Natural killer cell (primary cell): ENCODE data around the gene ABCB9. TPM values are rescaled to one million over a fixed set of nuclear protein-coding genes. Genes with fewer than 3 reads are reported as not detected.

Experiments
- ATAC-seq, 3 donors: fragments of 150-1000 bp in 2 of 3; fragments of 200-7000 bp in 1 of 3; cut with Tn5 transposase; 1 replicate in 1 of 3; 2 replicates in 2 of 3; pipeline ENCODE4 v1.10.0; 2021; ENCODE audit warnings: mild to moderate bottlenecking in 2 of 3, moderate library complexity in 2 of 3
- DNase-seq, 2 donors: peaks; one replicate each; pipeline versions ENCODE4 v3.0.0 to v3.0.0-alpha.2; 2013 to 2021; ENCODE audit warnings: mixed read lengths in 1 of 2
- H3K27ac ChIP-seq: one replicate; pipeline ENCODE4 v1.5.1; 2013; ENCODE audit warnings: mild to moderate bottlenecking, low read length
- H3K27me3 ChIP-seq: one replicate; pipeline ENCODE4 v1.6.1; 2013; ENCODE audit warnings: low read length; ENCODE audit not compliant: control insufficient read depth, insufficient read depth
- H3K36me3 ChIP-seq: one replicate; pipeline ENCODE4 v1.6.1; 2013; ENCODE audit warnings: low read length; ENCODE audit not compliant: control insufficient read depth, insufficient read depth
- H3K4me1 ChIP-seq: one replicate; pipeline ENCODE4 v1.6.1; 2013; ENCODE audit warnings: low read length; ENCODE audit not compliant: control insufficient read depth, insufficient read depth
- H3K4me3 ChIP-seq: one replicate; pipeline ENCODE4 v1.5.1; 2013; ENCODE audit warnings: low read length
- H3K9me3 ChIP-seq: one replicate; pipeline ENCODE4 v1.6.1; 2013; ENCODE audit warnings: low read length; ENCODE audit not compliant: control insufficient read depth, insufficient read depth
- H3K27ac Mint-ChIP-seq, 2 donors: one replicate each; pipeline ENCODE4 v1.8.0; 2022; ENCODE audit warnings: mild to moderate bottlenecking in 2 of 2, mixed read lengths in 2 of 2, moderate library complexity in 1 of 2
- H3K27me3 Mint-ChIP-seq, 2 donors: one replicate each; pipeline ENCODE4 v1.8.0; 2022; ENCODE audit warnings: low read depth in 2 of 2, mixed read lengths in 2 of 2
- H3K36me3 Mint-ChIP-seq: one replicate; pipeline ENCODE4 v1.8.0; 2022; ENCODE audit warnings: mixed read lengths
- H3K4me1 Mint-ChIP-seq, 2 donors: one replicate each; pipeline ENCODE4 v1.8.0; 2022; ENCODE audit warnings: mixed read lengths in 2 of 2
- H3K4me3 Mint-ChIP-seq: one replicate; pipeline ENCODE4 v1.8.0; 2022; ENCODE audit warnings: mild to moderate bottlenecking, moderate library complexity, mixed read lengths
- H3K9me3 Mint-ChIP-seq, 2 donors: one replicate each; pipeline ENCODE4 v1.8.0; 2022; ENCODE audit warnings: mixed read lengths in 2 of 2
- CTCF ChIP-seq: fragments of 200-600 bp; IDR thresholded peaks from one replicate; pipeline ENCODE4 v1.8.0; 2022; ENCODE audit warnings: antibody characterized with exemption
- WGBS: methylation state at CpG from one replicate; pipeline ENCODE4 v1.1.7; 2013; ENCODE audit warnings: missing lambda C conversion rate; ENCODE audit not compliant: insufficient coverage; 5-methylcytosine and 5-hydroxymethylcytosine counted together
- intact Hi-C: fragments of 100-400 bp; cut with micrococcal nuclease; formaldehyde crosslinking; loops from one replicate; pipeline ENCODE4 v1.14.2; 2022
- total RNA-seq, 4 donors: library from RNA; stranded (reverse); fragments of 120-200 nt in 1 of 4; gene quantifications; one replicate each; pipeline versions ENCODE4 v1.2.3 to v1.2.4, GENCODE V29; 2013 to 2022

ABCB9 gene
- total RNA-seq, 3 donors from 2014 or later (not counting 1 experiment from before 2014, with no cell fraction given), result 2.4 to 4.0 (median 3.3) TPM

GRCh38 chr12:122986258-122986871 is 20.1 kb upstream of the ABCB9 start:
- Histone ChIP-seq H3K4me1 (peaks cover 39% of the 10 kb centered on the region), H3K4me3 (no peak overlapping the region), H3K27ac (no peak overlapping the region), H3K36me3 (peaks cover 32% of the 10 kb centered on the region), H3K27me3 (no peaks in the 10 kb centered on the region), H3K9me3 (no peaks in the 10 kb centered on the region)
- ATAC-seq (no peak), DNase-seq (no peak)
- no peaks in the 10 kb centered on the region for H3K9me3 Mint-ChIP-seq
- H3K36me3 Mint-ChIP-seq, result no peaks in the 10 kb centered on the region
- H3K27ac Mint-ChIP-seq, result no peak overlapping the region
- no peak for TF ChIP-seq CTCF
- H3K4me1 Mint-ChIP-seq, result peaks cover 26 to 32% of the 10 kb centered on the region in 2 donors
- intact Hi-C loops, result no loop called here
- no peak overlapping the region for H3K4me3 Mint-ChIP-seq
- no peaks in the 10 kb centered on the region for H3K27me3 Mint-ChIP-seq
- WGBS, result 96% methylated on average over 40 of the region's 40 CpGs

- no peaks in the 10 kb centered on the region for H3K27me3 ChIP-seq
- intact Hi-C loops, result no loop called here
- Mint-ChIP-seq H3K4me3 (no peak overlapping the region), H3K4me1 (peaks cover 28 to 38% of the 10 kb centered on the region in 2 donors), H3K36me3 (no peaks in the 10 kb centered on the region), H3K9me3 (no peaks in the 10 kb centered on the region), H3K27me3 (no peaks in the 10 kb centered on the region), H3K27ac (peak overlapping the region; percentile 58 to 79)
- no peak overlapping the region for H3K27ac ChIP-seq
- H3K4me3 ChIP-seq, result no peak overlapping the region
- H3K9me3 ChIP-seq, result no peaks in the 10 kb centered on the region
- 92% methylated on average over 45 of the region's 45 CpGs for WGBS
- TF ChIP-seq CTCF, result no peak
- DNase-seq (no peak), ATAC-seq (no peak)
- peaks cover 43% of the 10 kb centered on the region for H3K4me1 ChIP-seq
- peaks cover 31% of the 10 kb centered on the region for H3K36me3 ChIP-seq
These were observed 19.3 kb upstream of the ABCB9 start for GRCh38 chr12:122985338-122986257.

- Histone ChIP-seq H3K4me1 (peaks cover 47% of the 10 kb centered on the region), H3K4me3 (no peak overlapping the region), H3K36me3 (peaks cover 31% of the 10 kb centered on the region), H3K27me3 (no peaks in the 10 kb centered on the region), H3K27ac (peak overlapping the region; percentile 36), H3K9me3 (no peaks in the 10 kb centered on the region)
- ATAC-seq (no peak), DNase-seq (no peak)
- no peaks in the 10 kb centered on the region for H3K36me3 Mint-ChIP-seq
- 45% methylated on average over 34 of the region's 34 CpGs for WGBS
- H3K27me3 Mint-ChIP-seq, result no peaks in the 10 kb centered on the region
- peak overlapping the region; percentile 56 for H3K4me3 Mint-ChIP-seq
- TF ChIP-seq CTCF, result no peak
- H3K27ac Mint-ChIP-seq, result peak overlapping the region; percentile 58 to 79
- intact Hi-C loops, result loop anchor here (5.0 kb wide), 1 partner anchor 168 kb away; the partner anchor contains the start of gene PITPNM2
- H3K4me1 Mint-ChIP-seq, result peaks cover 28 to 42% of the 10 kb centered on the region in 2 donors
- H3K9me3 Mint-ChIP-seq, result no peaks in the 10 kb centered on the region
These were observed 18.5 kb upstream of the ABCB9 start for GRCh38 chr12:122984612-122985337.
